ENCODE measurements around the gene EPM2A.

DNA sequence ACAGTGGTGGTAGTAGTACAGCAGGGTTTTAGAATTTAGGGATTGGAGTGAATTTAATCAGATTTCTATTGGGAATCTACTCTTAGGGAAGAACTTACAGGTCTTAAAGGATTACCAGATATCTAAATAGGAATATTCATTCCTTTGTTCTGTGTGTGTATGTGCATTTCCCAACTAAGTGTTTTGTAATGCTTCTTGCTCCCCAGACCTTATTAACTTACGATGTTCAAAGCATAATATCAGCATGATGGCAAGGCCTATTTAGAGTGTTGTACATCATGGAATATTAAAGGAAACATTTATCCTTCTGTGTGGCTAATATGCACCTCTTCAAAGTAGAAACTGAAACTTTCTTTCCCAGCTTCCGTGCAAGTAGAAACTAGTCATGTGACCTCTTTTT, 133.9 kb downstream of the EPM2A start:
- TF ChIP-seq POLR2AphosphoS5 (IDR thresholded peaks at IDR 0.05; ENCODE audit: low read depth, low read length) (no peak), TAF1 (IDR thresholded peaks at IDR 0.05; ENCODE audit: low read depth, low read length) (no peak), POLR2A (IDR thresholded peaks at IDR 0.05; ENCODE audit: low read depth, low read length) (no peak), SPI1 (IDR thresholded peaks at IDR 0.05; ENCODE audit: low read depth, low read length) (no peak), PAX5 (IDR thresholded peaks at IDR 0.05; ENCODE audit: insufficient read depth, low read length, severe bottlenecking) (no peak)

All from GM12891 (cell line).